UCSD-AML1 (cell line): ENCODE data around the gene CSGALNACT2.

Experiments
- DNase-seq: peaks from one replicate; lab custom pipeline; 2025; ENCODE audit not compliant: unreplicated experiment; lab: John Stamatoyannopoulos, UW

CSGALNACT2 gene

GRCh38 chr10:43201545-43202131, 63.4 kb downstream of the CSGALNACT2 start:
- no peak for DNase-seq

GRCh38 chr10:43202224-43202656, 64.0 kb downstream of the CSGALNACT2 start:
- no peak for DNase-seq

- DNase-seq = no peak
These were observed 64.6 kb downstream of the CSGALNACT2 start for GRCh38 chr10:43202657-43203447.

- no peak for DNase-seq
These were observed 65.3 kb downstream of the CSGALNACT2 start for GRCh38 chr10:43203448-43204041.

GRCh38 chr10:43204042-43204942, 66.0 kb downstream of the CSGALNACT2 start:
- DNase-seq = no peak

- DNase-seq = peak; percentile 59
These were observed 66.9 kb downstream of the CSGALNACT2 start for GRCh38 chr10:43204943-43205671.

- DNase-seq = no peak
These were observed 67.6 kb downstream of the CSGALNACT2 start for GRCh38 chr10:43205681-43206390.

- DNase-seq = no peak
These were observed 68.4 kb downstream of the CSGALNACT2 start for GRCh38 chr10:43206391-43207235.

GRCh38 chr10:43208147-43209073, 70.2 kb downstream of the CSGALNACT2 start:
- DNase-seq = no peak

- no peak for DNase-seq
These were observed 70.8 kb downstream of the CSGALNACT2 start for GRCh38 chr10:43209074-43209455.

GRCh38 chr10:43209651-43210141, 71.5 kb downstream of the CSGALNACT2 start:
- no peak for DNase-seq

- no peak for DNase-seq
These were observed 72.3 kb downstream of the CSGALNACT2 start for GRCh38 chr10:43210556-43210955.

GRCh38 chr10:43211030-43211429, 72.8 kb downstream of the CSGALNACT2 start:
- no peak for DNase-seq

GRCh38 chr10:43211431-43212042, 73.3 kb downstream of the CSGALNACT2 start:
- DNase-seq = no peak

- DNase-seq = no peak
These were observed 73.9 kb downstream of the CSGALNACT2 start for GRCh38 chr10:43212043-43212721.

- DNase-seq = no peak
These were observed 76.1 kb downstream of the CSGALNACT2 start for GRCh38 chr10:43214071-43214955.
